PFSK-1 (cell line): ENCODE results near the gene CIPC.

Source experiments
- POLR2AphosphoS5 ChIP-seq: IDR thresholded peaks from 2 replicates; pipeline ENCODE4 v1.6.1; 2012; ENCODE audit warnings: low read depth, mild to moderate bottlenecking, control low read depth, low read length, moderate library complexity
- SIN3A ChIP-seq: IDR thresholded peaks from 2 replicates; pipeline ENCODE4 v1.6.1; 2012; ENCODE audit warnings: mild to moderate bottlenecking, low read length, moderate library complexity, borderline replicate concordance; ENCODE audit not compliant: insufficient read depth
- TAF1 ChIP-seq: IDR thresholded peaks from 2 replicates; pipeline ENCODE4 v1.6.1; 2012; ENCODE audit warnings: low read length, control low read depth, borderline replicate concordance; ENCODE audit not compliant: insufficient read depth

DNA sequence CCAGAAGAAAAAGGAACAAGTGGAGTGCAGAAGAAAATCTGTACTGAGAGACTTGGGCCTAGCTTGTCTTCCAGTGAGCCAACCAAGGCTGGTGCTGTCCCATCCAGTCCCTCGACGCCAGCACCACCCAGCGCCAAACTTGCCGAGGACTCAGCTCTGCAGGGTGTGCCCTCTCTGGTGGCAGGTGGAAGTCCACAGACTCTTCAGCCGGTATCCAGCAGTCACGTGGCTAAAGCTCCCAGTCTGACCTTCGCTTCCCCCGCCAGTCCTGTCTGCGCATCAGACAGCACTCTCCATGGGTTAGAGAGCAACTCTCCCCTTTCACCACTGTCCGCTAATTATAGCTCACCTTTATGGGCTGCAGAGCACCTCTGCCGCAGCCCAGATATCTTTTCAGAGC lies 15.6 kb downstream of the CIPC start:
- TF ChIP-seq TAF1 (no peak), POLR2AphosphoS5 (no peak), SIN3A (no peak)
